NCI-H1048 (cell line): Measurements from ENCODE around the gene HDAC7.

Source experiments
- DNase-seq: peaks from one replicate; lab custom pipeline; 2025; lab: John Stamatoyannopoulos, UW

HDAC7 gene

DNA sequence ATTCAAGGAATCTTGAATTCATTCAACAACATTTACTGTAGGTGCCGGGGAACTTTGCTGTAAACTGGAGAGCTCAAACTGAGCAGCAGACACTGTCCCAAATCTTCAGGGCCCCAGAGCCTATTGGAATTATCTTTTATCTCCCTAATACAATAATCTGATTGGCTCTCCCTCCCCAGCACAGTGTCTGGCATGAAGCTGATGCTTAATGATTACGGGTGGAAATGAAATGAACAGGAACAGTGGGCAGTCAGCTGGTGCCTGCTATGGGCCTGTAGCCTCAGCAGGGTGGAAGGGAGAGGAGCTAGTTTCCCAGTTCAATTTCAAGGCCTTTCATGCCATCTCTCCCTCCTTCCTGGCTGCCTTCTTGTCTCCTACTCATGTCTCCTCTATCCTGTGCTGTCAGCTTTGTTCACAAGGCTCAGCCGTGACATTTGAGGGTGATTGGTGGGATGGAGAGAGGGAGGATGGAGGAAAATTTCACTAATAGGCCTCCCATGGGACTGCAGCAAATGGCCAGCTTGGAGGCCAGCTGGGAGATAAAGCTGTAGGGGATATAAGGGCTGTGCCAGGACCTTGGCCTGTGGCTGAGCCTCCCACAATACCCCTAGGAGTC, 56.7 kb downstream of the HDAC7 start:
- DNase-seq, result no peak

DNA sequence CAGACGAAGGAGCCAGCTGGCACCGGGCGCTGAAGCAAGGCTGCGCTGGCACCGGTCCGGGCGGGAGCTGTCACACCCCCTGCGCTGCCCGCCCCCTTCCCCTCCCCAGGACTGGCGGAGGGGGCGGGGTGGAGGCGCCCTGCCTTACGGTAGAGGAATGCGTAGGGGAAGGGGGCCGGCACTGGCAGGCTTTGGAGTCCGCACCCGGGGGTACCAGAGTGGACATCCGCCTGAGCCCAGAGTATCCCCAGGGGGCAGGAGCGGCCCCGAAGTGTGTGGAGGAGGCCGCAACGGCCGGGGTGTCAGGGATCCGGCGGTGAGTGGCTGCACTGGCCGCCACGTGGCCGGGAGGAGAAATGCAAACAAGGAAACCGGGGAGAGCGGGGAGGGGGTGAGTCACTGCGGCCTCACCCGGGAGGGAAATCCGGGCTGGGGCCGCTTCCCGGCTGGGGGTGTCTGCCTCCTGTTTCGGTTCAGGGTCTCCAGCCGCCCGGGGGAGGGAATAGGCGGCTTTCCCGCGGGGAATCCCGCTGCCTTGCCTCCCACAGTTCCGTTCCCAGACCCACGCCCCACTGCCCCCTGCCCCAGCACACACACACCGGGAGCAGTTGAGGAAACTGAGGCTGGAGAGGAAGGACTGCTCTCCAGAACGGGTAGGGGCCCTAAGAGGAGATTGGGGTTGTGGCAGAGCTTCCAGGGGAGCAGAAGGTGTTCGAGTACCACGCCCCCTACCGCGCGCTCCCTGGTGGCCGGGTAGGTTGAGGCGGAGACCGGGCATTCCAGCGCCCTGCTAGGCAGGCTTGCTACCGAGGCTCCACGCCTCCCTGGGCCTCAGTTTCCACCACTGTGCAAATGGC, 60.6 kb downstream of the HDAC7 start, which contains the start of gene RAPGEF3:
RAPGEF3 (minus strand) TSS at position 47 of the 857 bp plus-strand sequence. CDS start 324 bp downstream, outside the sequence.
- DNase-seq, result peak; percentile 22

DNA sequence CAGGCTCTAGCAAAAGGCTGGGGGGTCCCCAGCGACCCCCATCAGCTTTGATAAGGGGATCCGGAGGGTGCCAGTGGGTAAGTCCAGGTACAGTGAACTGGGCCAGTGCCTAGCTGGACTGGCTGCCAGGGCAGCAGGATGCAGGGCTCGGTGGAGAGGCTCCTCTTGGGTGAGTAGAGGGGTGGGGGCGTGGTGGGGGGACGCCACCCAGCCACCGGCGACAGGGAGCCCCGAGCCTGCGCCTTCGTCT, 61.2 kb downstream of the HDAC7 start:
- no peak for DNase-seq

DNA sequence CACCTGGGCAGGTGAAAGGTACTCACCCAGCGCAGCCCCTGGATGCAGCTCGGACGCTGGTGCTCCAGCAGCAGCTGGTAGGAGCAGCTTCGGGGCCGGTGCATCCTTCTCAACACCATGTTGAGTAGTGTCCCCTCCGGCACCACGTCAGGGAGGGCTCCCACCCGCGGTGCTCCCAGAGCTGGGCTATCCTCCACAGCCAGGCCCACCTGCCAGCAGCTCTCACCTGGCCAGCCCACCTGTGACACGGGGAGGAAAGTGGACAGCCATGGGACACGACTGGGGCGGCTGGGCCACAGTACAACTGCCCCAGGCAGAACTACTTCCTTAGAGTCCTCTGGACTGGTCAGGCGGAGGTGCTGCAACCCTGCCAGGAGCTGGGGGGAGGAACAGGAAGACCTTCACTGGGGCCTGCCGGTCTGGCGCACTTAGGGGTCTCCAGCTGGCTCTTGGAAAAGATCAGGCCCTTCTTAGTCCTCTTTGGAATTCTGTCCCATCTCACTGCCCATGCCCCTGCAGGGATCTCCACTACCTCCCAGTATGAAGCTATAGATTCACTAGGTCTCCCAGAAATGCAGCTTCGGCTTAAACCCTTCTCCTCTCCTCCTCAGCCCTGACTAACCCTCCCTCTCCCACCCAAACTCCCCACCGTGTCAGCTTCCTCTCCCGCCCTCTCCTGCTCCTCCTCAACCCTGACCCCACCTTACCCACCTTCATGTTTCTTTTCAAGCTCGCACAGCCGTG, 61.7 kb downstream of the HDAC7 start:
- DNase-seq, result no peak

DNA sequence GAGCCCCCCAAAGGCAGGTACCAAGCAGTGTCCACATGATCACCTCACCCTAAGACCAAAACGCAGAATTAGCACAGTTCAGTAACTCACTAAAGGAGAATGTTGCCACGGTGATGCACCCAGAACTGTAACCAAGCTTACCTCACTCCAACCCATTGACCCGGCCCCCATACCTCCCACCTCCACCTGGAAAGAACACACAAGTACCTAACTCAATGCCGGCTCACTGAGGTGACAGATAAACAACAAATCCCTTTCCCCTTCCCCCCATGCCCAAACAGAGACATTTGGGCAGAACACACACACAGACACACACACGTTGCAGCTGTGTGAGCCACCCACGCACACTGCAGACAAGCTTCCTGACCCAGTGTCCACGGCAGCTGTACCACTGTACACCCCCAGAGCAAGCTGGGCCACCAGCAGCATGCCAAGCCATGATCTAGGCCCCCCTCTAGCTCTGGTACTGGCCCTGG, 62.3 kb downstream of the HDAC7 start:
- DNase-seq, result no peak

DNA sequence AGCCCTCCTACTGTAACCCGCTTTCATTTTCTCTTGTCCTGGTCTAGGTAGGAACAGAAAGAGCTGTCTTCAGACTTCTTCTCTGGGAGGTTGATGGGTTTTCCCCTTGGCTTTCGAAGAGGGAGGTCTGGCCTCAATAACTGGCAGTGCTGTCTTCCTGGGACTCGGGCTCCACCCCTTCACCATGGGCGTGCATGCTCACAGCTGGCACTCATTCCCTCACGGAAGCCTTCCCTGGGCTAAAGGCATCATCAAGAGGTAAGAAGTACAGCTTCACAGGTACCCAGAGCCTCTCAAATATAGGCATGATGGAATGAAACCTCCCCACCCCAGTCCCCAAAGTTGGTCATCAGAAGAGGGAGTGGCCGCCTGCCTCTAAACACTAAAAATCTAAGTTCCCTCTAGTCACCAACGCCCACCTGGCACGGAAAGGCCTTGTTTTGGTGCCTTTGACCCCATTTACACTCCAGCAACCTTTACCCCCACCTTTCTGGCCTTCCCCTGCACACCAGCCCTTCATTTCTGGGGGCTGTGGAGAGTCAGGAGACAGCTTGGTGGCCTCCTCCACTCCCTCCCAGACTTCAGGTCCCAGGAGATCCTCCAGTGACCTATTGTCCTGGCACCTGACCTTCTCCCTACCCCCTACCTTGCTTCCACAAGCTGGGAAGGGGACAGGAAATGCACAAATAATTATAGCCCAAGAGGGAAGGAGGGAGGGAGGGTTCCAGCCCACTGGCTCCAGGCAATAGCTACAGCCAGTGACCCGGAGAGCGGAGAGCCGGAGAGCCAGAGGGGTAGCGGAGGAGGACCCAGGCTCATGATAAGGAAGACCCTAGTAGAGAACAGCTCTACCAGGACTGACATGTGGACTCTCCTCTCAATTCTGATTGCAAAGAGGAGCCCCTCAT, 63.8 kb downstream of the HDAC7 start:
- DNase-seq, result no peak

DNA sequence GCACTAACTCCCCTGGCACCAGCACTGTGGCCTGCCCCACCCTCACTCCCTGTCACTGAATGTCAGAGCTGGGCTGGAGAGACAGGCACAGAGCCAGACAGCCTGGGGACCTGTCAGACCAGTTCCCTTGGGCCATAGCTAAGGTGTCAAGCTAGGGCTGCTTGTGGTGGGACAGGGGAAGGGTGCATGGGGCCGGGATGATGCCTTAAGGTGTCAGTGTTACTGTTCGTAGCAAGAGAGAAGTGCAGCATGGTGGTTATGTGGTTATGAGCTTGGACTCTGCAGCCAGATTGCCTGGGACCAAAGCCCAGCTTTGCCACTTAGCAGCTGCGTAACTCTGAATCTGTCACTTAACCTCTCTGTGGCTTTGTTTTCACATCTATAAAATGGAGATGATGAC, 64.8 kb downstream of the HDAC7 start:
- DNase-seq, result no peak

DNA sequence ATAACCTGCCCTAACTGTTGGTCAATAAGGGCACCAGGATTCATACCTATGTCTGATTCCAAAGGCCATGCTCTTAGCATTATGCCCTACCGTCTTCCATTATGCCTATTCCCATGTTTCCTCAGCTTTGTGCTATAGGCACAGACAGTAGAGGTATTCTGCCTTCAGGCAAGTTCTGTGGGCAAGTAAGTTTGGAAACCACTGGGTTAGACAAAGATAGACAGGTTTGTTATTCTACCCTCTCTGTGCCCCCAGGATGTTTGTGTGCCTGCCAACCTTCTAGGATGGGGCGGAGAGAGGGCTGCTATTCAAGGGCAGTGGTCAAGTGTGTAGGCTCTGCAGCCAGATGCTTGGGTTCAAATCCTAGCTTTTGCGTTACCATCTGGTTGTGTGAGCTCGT, 65.6 kb downstream of the HDAC7 start:
- no peak for DNase-seq

DNA sequence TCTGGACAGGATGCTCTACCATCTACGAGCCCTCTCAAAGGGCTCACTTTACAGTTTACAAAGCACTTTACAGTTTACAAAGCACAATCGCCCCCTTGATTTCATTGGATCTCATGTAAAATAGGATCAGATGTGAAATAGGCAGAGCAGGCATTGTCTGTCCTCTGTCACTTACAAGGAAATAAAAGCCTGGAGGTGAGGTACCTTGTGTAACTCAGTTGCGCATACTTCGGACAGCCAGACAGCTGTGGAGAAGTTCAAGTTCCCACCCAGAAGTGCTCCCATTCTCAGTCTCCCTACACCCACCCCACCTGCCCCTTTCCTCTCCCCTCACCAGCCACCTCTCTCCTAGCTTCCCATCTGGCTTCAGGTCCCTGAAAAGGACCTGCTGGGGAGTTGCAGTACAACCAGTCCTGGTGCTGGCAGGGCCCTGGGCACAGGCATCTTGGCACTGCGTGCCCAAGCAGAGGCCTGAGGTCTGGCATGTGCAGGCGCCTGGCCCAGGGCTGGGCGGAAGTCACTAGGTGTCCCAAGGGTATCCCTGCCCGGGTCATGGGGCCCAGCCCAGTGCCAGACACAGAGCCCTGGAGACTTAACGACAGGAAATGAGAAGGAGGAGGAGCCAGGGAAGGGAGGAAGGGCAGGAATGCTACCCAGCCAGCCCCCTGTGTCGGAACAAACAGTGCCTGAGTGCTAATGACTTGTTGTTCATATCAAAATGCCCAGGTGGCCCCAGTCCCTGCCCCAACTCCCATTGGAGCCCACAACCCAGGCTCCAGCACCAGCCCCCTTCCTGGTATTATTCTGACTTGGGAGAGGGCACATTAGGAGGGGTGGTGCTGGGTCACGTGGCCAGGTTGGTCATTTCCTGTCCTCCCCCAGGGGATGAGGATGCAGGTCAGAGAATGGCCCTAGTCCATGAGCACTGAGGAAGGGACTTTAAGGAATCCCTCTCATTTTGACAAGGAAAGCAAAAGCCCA, 66.4 kb downstream of the HDAC7 start:
- no peak for DNase-seq

DNA sequence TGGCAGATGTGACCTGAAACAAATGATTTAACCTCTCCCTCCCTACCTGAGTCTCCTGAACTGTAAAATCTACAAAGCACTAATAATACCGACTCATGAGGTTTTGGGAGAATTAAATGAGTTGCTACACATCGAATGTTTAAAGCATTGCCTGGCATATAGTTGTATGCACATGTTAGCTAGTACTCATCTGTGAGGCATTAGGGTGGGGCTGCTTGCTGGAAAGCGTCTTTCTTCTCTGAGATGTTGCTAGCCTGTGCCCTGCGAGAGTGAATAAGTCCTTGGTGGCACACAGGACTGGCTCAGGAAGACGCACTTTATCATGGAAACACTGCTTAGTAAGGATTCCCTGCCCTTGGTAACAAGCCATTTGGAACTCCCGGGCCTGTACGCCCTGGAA, 67.2 kb downstream of the HDAC7 start:
- no peak for DNase-seq

DNA sequence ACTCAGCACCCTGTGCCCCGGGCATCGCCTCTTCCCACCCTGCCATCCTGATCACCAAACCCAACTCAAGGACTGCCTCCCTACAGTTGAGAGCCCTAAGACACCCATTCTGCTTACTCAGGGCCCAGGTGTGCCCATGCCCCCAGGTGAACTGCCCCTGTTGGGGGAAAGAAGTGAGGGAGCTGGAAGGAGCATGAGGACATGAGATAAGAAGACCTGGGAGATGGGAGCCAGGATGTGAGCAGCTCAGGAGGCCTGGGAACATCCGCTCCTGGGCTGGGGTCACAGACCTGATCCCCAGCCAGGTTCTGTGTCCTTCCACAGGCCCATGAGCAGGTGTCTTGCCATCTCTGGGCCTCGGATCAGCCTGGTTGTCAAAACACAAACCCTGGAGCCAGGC, 67.6 kb downstream of the HDAC7 start:
- DNase-seq, result no peak

DNA sequence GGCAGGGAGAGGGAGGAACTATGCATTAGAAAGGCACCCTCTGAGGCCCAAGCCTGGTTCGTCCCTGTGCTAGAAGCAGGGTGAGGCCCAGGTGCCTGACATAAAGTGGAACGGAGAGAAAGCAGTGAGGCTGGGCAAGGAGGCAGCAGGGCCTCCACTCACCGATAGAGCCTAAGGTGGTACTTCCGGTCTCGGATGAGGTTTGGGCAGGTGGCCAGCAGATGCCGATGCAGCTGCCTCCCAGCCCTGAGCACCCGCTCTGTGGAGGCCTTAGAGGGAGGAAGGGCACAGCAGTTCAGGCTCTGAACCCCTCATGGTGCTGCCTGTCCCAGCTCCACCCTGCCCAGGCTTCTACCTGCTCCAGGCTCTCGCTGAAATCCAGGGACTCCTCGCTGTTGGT, 68.1 kb downstream of the HDAC7 start:
- no peak for DNase-seq

DNA sequence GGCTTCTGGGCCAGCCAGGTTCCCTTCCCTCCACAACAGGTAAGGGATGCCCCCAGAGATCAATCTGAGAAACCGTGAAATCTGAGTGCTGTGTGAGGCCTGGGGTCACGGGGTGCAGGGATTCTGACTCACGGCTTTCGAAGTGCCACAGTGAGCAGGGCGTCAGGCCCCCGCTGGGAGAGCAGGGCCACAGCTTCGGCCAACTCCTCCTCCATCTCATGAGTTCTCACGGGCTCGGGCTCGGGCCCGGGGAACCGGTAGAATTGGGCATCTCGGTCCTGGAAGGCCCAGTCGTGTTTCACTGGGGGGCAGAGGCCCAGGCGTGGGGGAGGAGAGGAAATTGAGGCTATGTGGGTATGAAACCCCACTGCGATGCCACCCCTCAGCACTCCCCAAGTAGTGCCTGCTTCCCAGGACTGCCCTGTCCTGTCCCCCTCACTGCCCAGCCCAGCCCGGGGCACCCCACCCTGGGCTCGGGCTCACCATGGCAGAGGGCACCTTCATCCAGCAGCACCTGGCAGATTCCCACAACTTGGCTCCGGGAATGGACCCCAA, 68.7 kb downstream of the HDAC7 start:
- DNase-seq, result no peak

DNA sequence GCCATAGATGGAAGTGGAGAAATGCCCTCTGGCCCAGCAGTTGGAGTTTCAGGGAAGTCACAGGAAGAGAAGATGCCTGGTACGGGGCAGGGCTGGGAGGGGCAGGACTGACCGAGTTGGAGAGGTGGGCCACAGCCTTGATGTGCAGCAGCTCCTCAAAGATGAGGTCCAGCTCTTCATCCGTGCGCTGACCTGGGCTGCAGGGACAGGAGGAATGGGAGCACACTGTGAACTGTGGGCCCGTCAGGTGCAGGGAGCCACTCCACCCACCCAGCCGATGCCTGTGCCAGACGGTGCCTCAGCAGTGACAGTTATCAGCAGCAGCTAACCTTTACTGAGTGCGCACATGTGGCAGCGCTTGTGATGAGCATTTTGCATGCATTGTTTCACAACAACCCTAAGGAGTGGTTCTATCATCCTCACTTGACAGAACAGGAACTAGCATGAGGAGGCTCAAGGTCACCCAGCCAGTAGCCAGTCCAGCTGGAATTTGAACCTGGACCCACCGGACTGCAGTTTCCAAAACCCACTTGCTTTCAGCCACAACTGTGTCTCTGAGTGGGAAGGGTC, 69.4 kb downstream of the HDAC7 start:
- DNase-seq, result no peak

DNA sequence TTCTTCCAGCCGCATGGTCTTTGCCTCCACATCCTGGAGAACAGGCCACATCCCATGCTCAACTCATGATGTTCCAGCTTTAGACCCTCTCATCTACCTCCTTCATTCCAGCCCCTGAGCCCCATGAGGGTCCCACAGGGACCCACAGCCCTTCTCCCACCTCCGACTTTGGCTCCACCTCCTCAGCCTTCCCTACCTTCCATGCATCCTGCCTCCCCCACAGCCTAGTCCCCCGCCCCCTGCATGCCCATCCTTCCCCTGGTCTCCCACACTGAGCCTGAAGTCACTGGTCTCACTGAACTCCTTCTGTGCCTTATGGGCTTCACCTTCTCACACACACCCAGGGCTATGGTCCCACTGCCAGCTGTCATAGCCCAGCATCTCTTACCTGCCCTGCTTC, 70.8 kb downstream of the HDAC7 start:
- DNase-seq, result no peak

DNA sequence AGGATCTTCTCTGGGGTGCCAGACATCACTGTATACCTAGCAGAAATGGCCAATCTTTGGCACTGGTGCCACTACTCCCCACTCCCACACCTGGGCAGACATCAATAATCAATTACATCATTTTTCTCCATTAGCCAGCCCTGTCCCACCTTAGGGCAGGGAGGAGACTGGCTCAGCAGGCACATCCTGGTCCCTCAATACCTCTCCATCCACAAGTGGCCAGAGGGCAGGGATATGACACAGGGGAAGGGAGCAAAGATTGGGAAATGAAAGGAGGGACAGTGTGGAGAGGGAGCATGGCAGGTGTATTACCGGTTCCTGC, 71.2 kb downstream of the HDAC7 start:
- DNase-seq, result no peak

DNA sequence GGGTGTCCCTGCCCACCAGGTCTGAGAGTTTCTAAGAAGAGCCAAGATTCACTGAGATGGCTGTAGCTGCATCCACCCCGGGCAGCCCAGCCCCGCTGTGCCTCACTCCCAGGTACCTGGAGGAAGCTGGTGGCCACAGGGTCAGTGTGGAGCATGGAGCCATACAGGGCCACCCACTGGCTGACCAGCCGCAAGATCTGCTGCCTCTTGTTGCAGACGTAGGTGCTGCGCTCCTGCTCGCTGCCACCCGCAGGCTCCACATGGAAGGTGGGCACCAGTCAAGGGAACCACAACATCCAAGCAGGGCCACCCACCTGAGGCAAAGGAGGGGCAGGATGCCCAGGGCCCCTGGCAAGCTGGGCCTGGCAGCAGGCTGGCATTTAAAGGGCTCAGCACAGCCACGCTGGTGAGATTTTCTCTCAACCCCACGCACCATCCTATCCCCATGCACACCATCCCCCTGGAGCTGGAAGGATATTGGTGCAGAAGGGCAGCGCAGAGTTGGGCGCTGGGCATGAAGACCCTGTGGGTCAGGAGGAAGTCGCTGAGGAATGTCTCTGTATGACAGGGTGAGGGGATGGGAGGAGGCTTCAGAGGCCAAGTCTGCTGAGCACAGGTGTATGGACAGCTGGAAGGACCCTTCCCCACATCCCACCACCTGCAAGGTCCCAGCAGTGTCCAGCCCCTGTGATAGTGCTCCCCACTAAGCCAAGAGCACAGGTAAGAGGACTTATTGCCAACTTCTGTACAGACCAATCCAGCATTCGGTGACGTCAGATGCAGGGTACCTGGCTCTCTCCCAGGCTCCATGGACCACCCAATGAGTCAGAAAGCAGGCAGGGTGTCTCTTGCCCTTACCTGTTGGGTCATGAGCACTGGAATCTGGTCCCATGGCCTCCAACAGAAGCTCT, 71.9 kb downstream of the HDAC7 start:
- DNase-seq, result no peak

DNA sequence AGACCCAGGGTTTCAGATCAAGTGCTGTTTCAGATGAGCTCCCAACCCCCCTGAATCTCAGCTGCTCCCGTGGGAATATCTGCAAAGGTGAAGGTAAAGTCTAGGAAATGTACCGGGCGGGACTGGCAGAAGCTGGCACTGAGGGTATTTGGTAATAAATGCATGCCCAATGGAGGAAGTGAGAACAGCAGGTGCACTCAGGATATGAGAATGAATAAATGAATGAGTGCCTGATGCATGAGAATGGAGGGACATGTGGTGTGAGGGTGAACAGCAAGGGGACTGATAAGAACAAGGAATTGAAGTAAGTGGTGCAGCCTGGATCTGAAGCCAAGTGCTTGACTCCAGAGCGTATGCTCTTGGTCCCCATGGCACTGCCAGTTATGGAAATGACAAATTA, 72.6 kb downstream of the HDAC7 start:
- DNase-seq, result no peak

DNA sequence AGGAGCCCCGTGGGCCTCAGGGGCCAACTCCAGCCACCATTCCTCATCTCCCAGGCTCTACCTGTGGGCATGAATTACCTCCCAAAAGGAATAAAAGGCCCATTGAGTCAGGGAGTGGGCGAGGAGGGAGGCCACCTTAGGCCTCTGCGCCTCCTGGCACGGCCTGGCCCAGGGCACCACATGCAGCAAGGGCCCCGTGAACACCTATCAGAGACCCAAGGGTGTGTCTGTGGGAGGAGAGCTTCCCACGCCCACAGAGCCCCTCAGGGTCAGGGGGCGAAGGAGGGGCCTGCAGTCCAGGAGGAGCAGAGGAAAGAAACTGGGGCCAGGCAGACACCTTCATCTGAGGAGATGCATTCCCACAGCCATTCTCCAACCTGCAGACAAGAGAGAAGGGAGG, 73.2 kb downstream of the HDAC7 start:
- DNase-seq, result no peak
